Activated CD4-positive, CD25-positive, alpha-beta regulatory T cell (primary cell): ENCODE data around the gene TRANK1.

Source experiments
- DNase-seq, 4 experiments: peaks; one replicate each; lab custom pipeline; 2025; lab: John Stamatoyannopoulos, UW

The TRANK1 gene

DNA sequence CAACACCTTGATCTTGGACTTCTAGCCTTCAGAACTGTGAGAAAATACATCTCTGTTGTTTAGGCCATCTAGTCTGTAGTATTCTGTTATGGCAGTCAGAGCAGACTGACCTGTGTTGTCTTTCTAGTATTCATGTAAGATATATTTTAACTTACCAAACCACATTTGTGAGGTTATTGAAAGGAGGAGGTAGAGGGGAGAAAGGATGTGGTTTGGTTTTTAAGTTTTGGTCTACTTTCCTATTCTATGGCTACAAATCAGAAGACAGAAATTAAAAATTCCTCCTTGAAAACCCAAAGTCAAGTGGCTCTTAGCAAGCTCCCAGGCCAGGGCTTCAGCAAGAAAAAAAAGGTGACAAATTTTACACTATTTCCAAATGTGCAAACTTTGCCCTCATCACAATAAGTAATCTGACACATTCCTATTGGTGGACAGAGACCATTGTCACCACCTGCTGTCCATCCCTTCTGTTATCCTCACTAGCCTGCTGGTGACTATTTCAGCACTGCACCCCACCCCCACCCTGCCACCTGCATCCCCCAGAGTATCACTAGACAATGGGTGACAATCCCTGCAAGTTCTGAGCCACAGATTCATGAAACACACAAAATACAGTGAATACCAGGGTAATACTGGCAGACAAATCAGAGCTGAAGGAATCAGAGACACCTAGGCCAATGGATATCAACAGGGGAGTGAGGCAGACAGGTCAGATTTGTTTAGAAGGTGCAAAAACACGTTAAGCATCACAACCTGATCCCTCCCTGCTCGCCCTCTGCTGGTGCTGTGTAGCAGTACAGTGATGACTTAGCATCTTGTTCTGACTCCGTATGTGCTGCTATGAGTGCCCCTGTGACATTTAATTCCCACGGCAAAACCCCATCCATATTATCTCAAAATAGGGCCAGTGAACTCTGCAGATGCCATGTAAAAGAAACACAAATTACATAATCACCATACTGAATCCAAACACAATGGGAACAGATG lies 101.5 kb downstream of the TRANK1 start:
- peak in 3 of 4 experiments; percentile 25 to 37 (median 31) for DNase-seq

DNA sequence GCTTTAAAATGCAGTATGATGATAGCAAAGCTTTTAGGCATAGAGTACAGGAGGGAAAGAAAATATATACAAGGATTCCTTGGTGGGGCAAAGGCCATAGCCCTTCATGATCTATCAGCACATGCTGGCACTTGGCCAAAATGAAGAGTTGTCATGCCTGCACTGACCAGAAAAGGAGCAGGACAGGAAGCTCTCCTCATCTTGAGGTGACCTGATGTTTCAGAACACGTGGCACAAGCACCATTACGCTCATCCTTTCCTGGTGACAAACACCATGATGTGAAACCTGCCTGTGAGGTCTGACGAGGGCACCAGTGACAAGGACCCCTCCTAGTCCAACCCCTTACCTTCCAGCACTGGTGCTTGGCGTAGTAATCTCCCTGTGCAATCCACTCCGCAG lies 102.6 kb downstream of the TRANK1 start:
- no peak for DNase-seq

DNA sequence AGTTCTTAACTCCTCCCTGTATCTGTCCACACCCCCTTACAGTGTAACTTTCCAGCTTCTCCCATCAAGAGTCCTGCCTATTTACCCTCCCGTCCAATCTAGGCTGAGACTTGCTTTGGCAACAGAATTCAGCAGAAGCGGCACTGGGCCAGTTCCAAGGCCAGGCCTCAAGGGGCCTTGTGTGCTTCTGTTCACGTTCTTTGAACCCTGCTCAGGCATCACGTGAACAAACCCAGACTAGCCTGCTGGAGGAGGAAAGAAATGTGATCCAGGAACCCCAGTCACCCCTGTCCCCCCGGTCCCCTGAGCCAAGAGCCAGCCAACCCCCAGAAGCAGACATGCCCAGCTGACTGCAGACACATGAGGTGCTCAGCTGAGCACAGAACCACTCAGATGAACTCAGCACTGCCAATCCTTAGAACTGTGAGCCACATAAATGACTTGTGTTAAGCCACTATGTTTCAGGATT lies 104.4 kb downstream of the TRANK1 start:
- no peak for DNase-seq

DNA sequence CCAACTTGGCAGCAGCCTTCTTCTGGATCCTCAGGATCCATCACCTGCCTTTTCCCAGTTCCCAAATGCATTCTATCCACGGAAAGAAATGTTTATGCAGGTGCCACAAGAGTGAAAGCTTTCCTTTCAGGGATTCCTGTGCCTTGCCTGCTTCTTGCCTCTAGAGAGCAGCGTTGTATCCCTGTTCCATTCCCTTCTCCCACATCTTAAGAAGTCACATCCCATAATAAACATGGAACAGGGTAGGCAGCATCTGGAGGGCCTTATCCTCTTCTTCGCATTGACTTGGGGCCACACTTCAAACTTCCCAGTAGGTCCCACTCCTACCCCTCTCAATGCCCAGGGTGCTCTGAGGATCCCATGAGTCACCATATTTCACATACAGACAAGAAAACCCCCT lies 107.8 kb downstream of the TRANK1 start:
- DNase-seq: no peak

DNA sequence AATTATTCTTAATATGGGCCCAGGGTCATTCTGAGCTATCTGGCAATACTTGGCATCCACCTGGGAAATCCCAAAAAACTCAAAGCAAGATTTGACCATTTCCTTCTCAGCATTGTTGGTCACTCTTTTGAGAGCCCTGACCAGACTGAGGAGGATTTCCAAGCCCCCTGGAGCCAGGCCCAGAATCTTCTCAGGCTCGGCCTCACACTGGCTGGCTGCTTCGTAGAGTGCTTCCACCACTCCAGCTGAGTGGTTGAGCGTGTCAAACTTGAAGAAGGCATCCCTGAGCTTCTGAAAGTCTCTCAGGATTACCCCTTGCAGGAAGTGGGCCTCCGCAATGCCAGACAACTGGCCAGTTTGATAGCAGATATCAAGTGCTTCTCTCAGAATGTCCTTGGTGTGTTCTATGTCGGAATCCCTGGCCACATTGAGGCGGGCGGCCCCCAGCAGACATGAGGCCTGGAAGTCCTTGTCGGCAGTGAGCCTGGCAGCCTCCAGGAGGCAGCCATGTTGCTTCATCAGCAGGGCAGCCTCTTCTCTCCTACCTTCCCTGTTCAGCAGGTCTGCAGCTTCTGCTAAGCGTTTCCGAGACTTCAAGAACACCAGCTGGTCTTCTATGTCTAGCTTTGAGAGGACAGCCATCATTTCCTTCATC lies 111.6 kb downstream of the TRANK1 start:
- no peak for DNase-seq

DNA sequence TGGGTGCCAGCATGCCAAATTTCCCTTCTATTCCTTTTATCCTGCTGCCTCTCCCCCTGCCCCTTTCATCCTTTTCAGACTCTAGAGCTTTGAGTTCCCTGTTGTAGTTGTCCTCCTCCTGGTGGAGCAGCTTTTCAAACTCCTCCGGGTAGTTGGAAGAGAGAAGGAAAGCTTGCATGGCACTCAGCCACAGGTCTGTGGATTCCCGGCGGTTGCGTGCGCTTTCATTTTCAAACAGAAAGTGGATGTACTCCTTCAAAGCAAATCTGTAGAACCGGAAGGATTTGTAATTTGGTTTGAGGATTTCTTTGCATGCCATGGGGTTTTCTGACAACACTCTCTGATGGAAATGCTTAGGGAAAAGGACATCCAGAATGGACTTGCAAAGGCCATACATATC lies 112.4 kb downstream of the TRANK1 start:
- DNase-seq: no peak

DNA sequence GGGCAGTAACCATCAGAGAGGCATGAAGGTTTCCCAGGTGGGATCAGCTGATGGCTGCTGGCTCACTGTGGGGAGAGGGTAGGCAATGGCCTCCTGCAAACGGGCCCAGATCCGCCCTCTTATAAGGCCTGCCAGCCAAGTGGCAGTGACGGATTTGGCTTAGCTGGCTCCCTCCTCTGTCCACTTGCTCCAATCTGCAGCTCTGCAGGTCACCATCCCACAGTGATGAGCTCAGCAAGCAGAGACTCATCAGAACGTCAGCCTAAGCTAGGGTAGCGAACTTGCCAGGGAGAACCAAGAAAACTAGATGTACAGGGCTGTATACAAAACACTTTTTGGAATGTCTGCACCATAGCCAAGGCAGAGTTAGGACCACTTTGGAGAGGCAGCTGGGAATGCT lies 117.7 kb downstream of the TRANK1 start:
- no peak for DNase-seq

DNA sequence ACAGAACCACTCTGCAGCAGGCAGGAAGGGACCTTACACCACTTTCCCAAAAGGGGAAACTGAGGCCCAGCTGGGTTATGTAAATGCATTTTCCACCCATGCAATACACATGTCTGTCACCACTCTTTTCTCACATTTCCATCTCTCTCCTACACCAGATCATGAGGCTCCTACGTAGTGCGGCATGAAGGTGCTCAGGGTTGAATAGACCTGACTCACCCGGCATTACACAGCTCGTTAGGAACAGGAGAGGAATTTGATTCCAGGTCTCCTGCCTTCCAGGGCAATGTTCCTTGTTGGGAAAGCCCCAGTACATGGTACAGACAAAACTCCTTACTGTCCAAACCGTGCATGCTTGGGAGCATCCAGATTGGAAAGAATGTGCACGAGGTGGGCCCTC lies 118.6 kb downstream of the TRANK1 start:
- DNase-seq: no peak

DNA sequence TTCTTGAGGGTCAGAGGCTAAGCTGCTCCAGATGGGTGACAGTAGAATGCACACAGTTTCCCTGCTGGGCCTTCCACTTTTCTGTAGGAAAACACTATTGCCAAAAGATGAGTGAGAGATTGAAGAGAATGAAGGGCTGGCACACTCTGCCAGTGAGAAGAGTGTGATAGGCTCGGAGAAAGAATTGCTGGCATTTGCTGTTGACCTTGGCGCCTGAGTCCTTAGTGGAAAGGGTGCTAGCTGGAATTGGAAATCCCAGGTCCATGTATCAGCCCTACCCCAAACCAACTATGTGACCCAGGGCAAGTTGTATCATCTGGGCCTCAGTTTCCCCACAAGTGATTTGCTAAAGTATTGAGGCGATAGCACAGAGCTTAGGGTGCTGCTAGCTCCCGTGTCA lies 120.4 kb downstream of the TRANK1 start:
- no peak for DNase-seq

DNA sequence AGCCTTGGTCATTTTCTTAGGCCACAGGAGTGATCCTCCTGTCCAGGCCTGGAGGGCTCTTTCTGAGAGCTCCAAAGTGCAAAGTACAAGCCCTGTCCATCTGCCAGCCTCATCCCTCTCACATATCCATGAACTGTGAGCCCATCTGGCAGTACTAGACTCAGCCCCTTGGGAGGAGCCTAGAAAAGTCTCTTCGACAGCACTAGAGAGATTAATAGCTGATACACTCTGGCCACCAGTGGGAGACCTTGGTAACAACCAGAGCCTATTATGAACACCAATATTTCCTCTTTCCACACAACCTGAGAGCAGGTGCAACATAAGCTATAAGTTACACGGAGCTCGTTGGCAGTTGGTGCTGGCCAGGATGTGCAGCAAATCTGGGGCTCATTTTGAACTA lies 121.0 kb downstream of the TRANK1 start:
- no peak for DNase-seq

DNA sequence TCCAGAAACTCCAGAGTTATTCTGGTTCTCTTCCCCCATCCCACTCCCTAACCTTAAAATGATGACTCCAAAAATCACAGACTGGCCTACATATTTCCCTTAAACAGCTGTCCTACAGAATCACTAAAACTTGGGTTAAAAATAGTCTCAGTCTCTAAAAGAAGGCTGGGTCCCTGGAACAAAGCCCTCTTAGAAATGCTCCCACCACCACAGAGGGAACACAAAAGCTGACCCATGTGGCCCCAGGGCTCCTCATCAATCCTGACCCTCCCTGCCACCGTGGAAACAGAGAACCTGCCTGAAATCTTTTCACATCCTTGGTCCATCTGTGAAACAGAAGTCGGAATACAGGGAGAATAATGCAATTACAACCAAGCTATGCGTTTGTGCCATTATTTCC lies 124.8 kb downstream of the TRANK1 start:
- no peak for DNase-seq

DNA sequence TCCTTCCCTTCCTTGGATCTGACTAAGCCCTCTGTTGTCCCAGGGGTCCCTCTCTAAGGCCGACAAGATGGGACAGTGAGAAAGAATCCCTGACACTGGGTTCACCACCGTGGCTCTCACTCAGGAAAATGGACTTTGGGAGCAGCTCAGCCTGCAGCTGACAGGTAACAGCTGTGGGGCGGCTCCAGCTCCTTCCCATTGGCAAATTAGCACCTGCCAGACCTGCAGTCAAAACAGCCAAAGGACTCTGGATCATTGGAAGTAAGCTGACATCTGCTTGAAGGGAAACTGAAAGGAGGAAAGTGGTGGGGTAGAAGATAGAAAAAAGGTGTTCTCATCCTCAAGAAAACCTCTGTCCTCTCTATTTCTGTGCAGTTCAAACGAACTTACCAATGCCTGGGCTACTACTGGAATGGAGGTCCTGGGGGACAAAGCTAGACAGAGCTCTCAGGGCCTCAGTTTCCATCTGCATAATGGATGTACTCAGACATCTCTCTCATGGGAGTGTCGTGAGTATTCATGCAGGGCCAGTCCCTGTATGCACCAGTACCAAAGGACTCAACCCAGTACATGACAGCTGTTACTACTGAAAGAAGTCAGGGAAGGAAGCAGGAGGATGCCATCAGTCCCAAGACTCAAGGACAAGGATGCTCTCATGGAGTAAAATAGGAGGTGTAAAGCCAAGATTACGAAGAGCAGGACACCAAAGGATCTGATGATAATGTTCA lies 126.9 kb downstream of the TRANK1 start:
- no peak for DNase-seq

DNA sequence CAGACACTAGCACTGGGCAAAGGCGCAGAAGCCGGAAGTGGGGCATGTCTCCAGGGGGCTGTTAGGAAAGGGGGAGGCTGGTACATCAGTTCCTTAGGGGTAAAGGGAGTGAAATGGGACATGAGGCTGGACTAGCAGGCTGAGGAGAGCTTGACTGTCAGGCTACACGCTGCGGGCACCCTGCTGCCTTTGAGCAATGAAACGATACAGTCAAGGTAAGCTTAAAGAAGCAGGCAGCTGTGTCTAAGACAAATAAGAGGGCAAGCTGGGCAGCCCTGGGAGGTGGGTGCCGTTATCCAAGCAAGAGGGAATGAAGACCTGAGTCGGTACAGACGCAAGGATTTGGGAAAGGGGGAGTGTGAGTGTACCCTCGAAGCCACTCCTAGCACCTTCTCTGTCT lies 129.5 kb downstream of the TRANK1 start:
- DNase-seq: no peak

DNA sequence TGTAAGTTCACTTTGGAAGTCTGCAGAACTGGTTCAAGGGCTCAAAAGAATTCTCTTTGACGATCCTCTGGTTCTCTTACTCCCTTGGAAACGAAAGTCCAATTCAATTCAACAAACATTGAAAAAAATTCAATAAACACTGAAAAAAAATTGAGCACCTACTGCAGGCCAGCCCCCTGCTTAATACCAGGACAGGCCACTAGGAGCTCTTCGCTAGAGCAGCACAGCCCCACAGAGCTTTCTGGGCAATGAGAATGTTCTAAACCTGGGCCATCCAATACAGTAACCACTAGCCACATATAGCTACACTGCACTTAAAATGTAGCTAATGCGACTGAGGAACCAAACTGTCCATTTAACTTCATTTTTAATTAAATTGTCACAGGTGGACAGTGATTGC lies 130.1 kb downstream of the TRANK1 start:
- DNase-seq: no peak

DNA sequence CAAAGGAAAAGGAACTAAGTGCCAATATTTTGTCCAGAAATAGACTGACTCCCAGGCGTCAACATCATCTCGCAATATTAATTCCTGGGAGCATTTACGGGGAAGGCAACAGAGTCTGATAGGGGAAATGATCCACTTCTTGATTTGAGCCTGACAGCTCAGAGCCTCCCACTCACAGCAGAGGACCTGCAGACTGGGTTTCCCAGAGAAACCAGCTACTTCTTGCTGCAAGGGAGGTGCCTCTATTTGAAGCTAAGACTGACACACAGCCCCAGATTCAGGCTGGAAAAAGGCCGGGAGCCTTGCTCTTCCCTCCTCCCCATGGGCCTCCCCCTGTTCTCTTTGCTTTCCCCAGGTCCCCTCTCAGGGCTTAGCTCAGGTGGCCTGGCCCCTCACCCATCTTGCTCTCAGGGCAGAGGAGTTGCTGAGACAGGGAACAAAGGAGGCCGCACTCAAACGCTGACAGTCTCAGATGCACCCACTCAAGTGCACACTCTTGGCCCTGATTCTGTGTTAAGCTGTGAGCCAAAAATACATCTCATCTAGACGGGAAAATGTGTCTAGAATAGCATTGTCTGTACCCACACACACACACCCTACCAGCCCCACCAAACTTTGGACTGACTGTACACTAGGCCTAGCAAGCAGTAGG lies 130.7 kb downstream of the TRANK1 start:
- DNase-seq: no peak

DNA sequence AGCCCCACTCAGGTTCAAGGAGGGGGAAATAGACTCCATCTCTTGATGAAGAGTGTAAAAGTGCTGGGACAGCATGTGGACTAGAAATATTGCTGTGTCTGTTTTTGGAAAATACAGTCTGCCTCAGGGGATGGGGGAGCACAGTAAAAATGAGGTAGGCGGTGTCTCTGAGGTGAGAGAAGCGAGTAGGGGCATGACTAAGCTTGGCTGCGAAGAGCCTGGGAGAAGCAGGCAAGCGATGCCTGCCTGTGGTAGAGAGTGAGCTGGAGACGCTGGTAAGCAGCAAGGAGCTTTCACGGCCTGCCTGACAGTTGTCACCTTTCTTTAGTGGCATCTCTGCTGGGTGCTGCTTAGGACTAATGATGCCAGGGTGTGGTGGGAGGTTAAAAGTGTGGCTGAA lies 131.5 kb downstream of the TRANK1 start:
- DNase-seq: no peak

DNA sequence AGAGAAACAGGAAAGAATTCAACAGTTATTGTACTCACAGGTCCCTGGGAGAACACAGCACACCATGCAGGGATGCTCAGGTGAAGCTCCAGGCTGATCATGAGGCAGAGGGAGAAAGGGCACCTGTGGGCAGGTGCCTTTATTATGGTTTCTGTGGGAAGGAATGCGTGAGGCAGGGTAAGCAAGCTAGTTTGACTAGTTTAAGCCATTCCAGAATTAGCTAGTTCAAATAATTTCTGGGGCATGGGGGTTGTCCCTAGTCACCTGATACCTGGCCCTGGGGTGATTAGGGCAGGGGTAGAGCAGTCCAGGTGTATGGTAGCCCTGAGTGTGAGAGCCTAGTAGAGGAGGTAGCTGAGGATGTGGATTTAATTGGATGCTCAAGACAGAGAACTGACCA lies 132.6 kb downstream of the TRANK1 start:
- DNase-seq: no peak

DNA sequence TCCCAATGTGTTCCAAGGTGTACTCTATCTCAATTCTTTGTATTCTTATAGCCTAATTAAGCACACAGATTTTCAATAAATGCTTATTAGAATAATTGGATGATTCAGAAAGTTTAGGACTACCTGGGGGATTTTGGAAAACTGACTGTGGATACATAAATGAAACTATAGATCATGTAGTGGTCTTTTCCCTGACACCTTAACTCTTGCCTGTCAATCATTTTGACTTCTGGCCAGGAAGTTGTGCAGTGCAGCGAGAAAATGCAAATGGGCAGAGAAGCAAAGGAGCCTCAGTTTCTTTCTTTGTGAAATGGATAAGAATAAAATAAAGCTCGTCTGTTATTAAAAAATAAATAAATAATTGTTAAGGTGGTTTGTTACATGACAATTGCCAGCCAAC lies 133.1 kb downstream of the TRANK1 start:
- DNase-seq: no peak

DNA sequence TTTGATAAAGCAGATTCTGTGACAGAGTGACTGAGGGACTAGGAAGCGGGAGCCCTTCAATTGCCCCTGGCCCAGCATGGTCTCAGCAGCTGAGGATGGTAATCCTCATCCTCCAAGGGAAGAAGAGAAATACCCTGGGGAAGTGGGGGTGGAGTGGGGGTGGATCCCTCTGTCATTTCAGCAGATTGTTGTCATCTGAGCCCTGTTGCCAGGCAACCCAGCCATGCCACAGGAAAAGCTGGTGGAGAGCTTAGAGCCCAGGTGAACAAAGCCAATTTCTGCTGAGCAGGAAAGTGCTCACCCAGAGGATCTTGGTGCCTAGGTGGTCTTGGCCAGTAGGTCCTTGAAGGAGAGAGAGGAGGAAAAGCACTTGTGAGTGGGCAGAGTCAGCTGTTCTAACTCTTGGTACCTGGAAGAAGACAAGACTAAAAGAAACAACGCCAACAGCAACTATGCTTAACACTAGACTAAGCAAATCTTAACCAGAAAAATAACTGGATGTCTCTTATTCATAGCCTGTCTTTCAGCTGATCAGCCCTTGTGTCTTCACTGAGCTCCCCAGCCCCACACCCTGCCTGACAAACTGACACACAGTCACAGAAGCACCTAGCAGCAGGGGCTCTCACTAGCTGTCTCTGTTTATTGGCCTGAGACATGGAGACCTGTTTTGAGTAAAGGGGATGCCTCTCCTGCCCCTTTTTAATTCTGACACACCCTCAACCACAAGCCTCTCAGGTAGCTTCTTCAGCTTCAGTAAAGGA lies 140.4 kb downstream of the TRANK1 start:
- no peak for DNase-seq

DNA sequence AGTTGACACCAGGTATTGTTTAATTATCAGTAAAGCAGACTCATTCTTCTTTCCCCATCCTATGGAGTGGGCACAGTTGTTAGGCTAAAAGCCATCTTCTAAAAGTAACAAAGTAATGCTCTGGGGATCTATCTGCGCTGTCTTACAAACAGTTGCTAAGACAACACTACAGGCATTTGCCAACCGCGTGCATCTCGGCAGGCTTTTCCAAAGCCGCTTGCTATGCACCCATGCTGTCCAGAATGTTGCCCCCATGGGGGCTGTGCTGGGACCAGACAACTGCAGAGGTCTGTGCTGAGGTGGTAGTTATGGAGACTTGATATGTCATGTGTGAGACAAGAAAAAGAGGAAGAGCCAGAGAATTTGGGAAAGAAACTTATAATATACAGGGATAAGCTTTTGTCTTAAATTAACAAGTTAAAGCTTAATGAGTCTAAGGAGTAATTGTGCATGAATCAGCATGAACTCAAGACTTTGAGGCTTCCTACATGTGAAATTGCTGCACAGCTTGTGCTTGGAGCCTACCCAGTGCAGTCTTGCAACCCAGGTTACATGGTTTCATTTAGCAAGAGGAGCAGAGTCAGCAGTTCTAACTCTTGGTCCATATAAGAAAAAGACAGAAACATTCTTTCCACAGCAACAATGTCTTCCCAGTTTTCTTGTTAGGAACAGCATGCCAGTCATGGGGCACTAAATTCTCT lies 141.6 kb downstream of the TRANK1 start:
- no peak for DNase-seq
